GM18873 (cell line): ENCODE measurements around the gene NKD1.

ENCODE experiments used
- ATAC-seq: cut with Tn5 transposase; IDR thresholded peaks from one replicate; pipeline ENCODE4 v1.9.1; 2021; ENCODE audit warnings: mild to moderate bottlenecking, moderate library complexity, moderate number of reproducible peaks; ENCODE audit not compliant: unreplicated experiment, low FRiP score

NKD1 gene

DNA sequence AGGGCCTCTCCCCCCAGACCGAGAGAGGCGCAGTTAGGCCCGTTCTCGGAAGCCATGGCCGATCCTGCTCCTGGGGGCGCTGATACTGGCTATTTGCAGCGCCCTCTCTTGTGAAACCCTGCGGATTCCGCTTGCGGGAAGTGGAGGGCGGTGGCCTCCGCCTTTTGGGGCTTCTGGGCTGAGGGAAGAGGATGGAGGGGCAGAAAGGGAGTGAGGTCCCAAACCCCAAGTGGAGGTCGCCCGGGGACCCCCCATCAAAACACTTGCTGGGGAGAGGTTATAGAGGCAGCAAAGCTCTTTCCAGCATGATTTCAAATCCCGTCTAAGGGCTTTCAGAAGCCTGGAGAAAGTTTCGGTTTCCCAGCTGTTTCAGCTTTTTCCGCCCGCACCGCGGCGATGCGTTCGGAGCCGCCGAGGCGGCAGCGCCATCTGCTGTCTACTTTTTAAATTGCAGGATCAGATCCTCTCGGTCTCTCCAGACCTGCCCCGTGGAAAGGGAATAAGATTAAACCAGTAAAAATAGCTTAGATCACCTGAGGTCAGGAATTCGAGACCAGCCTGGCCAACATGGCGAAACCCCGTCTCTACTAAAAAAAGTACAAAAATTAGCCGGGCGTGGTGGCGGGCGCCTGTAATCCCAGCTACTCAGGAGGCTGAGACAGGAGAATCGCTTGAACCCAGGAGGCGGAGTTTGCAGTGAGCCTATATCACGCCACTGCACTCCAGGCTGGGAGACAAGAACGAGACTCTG lies 117.1 kb downstream of the NKD1 start:
- peak; percentile 41 for ATAC-seq

DNA sequence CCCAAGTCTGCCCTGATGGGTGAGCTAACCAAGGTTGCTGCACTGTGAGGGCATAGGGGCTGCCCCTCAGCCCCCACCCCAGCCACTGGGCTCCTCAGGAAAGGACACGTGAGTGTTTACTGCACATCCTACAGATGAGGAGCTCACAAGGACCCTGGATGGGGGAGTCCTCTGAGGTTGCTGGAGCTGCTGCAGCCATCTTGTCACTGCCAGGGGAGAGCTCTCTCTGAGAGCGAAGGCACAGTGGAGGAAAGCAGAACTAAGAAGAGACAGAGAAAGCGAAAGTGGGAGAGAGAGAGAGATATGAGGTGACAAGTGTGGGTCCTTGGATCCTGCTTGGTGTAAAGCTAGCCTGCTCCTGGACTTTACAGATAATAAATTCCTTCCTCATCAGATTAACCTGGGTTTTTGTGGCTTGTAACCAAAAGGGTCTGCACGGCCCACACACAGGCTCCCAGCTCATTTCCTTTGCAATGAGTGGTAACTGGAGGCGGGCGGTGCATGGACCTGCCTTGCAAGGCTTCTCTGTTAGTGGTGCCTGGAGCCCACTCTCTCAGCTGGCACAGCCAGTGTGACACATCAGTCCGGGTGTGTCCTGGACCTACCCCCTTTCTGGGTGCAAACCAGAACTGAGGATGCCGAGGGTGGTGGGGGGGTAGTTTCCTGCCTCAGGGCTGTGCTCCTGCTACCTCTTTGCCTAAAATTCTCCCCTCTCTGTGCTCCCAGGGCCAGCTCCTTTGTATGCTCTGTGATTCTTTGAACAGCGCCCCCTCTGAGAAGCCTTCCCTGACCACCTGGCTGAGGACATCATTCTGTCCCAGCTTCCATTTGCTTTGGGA lies 118.7 kb downstream of the NKD1 start:
- no peak for ATAC-seq

- ATAC-seq, result no peak
Observed at GRCh38 chr16:50667497-50668367, 119.5 kb downstream of the NKD1 start.

DNA sequence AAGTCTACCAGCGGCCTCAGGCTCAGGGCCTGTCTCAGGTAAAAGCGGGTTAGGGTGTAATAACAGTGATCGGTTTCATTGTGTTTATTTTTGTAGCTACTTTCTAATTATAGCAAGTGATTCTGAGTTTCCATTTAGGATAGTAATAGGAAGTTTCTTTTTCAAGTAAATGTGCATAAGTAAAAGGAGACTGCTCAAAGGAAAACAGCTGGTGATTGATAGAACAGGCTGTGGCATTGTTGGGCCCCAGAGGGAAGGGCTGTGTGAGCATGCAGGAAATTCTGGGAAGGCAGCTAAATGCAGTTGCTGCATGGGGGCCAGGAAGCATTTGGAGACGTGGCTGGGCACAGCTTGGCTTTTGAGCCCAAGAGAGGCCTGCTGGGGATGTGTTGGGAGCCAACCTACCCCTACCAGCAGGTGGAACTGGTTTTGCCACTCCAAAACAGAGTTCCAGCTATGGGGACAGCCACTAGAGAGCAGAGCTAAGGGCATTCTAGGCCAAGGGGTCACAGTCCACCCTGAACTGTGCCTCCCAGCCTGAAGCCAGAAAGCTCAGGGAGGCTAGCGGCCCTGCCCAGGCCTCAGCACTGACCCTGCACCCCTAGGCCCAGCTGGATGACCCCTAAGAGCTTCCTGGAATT lies 120.3 kb downstream of the NKD1 start:
- ATAC-seq, result no peak

DNA sequence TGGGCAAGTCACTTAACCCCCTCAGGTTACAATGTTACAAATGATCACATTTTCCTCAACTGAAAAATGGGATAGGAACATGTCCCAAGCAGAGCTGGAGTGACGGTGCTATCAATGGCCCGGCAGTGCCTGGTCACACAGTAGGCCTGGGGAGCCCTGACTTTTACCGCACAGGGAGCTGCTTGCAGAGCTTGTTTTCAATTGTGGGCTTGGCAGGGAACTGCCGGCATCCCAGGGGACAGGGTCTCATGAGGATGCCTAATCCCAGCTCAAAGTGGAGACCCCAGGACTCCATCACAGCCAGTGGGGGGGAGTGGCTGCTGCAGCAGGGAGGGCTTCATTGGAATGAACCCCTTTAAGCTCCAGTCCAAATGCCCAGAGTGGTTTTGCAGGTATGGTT lies 121.5 kb downstream of the NKD1 start:
- no peak for ATAC-seq

GRCh38 chr16:50670476-50670875 lies 122.3 kb downstream of the NKD1 start:
- ATAC-seq, result no peak

- no peak for ATAC-seq
Observed at GRCh38 chr16:50671644-50672260, 123.6 kb downstream of the NKD1 start.

GRCh38 chr16:50673496-50674275 lies 125.5 kb downstream of the NKD1 start:
- ATAC-seq, result no peak

- no peak for ATAC-seq
Observed at GRCh38 chr16:50674831-50675230, 126.6 kb downstream of the NKD1 start.

- ATAC-seq, result no peak
Observed at GRCh38 chr16:50675686-50676610, 127.8 kb downstream of the NKD1 start.

- ATAC-seq, result no peak
Observed at GRCh38 chr16:50676684-50677225, 128.6 kb downstream of the NKD1 start.

- ATAC-seq, result no peak
Observed at GRCh38 chr16:50677351-50677750, 129.2 kb downstream of the NKD1 start.

DNA sequence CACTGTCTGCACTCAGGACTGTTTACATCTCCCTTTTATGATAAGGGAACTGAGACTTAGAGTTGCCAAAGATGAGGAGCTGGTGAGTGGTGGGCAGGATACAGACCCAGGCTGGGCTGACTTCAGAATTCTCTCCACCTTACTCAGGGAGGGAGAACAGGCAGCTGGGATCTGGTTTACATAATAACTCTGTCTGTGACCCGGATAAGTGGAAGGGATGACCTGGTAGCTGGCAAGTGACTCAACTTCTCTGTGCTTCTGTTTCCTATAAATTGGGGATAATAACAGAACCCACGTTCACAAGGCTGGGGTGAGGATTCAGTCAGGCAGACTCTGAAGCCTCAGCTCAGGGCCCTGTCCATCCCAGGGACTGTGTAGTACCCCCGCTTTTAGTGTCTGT lies 130.3 kb downstream of the NKD1 start:
- no peak for ATAC-seq

- ATAC-seq, result no peak
Observed at GRCh38 chr16:50679266-50679665, 131.1 kb downstream of the NKD1 start.

DNA sequence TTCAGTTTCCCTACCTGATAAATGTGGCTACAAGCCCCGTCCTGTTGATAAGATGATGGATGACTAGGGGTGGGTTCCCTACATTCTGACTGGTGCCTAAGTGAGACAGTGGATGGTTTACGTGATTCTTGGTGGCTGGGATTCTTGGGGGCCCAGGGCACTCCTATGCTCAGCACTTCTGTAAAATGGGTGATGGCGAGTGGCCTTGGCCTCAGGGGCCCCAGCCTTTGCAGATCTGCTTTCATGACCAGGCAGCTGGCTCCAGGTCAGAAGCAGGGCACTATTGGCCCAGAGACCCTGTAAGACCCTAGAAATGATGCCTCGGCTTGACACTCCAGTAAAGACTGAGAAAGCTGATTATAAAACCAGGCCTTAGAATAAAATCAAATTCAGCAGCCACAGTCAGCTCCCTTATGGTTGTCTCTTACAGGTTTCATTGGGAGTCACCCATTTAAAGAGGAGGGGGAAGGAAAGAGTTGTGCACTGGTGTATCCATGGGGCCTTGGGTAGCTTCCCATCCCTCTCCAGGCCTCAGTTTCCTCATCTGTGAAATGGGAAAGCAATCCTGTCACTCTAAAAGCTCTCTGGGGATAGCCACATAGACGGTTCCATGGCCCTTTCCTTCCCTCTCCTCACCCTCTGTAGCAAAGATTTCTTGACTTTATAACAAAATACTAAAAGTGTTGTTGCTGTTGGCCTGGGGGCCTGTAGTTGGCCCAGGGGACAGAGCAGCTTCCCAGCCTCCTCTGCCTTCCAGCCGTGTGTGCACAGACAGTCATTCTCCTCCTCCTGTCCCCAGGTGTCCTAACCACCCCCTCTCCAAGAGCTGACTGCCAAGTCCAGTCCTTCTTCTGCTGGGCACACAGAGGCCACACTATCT lies 131.7 kb downstream of the NKD1 start:
- ATAC-seq, result no peak

GRCh38 chr16:50680556-50680893 lies 132.3 kb downstream of the NKD1 start:
- ATAC-seq, result no peak
